WERI-Rb-1 (cell line): ENCODE data around the gene FIGNL2.
A peak's percentile ranks its signal among the peaks of the same experiment; 100 is the strongest.

ENCODE experiments used
- DNase-seq: peaks from one replicate; pipeline ENCODE4 v3.0.0-alpha.2; 2020
- H3K27ac ChIP-seq: fragments of 250-450 bp; sonication (Bioruptor Pico); 2 replicates; pipeline ENCODE4 v1.5.1; 2020; ENCODE audit warnings: mild to moderate bottlenecking, moderate library complexity
- H3K27me3 ChIP-seq: fragments of 250-450 bp; sonication (Bioruptor Pico); 2 replicates; pipeline ENCODE4 v1.5.1; 2021; ENCODE audit warnings: mild to moderate bottlenecking, low read depth, moderate library complexity; ENCODE audit not compliant: insufficient read depth, severe bottlenecking
- H3K36me3 ChIP-seq: fragments of 250-450 bp; sonication (Bioruptor Pico); 2 replicates; pipeline ENCODE4 v1.5.1; 2020; ENCODE audit warnings: mild to moderate bottlenecking, moderate library complexity
- H3K4me3 ChIP-seq: 2 replicates; pipeline ENCODE4 v1.5.1; 2011; ENCODE audit warnings: low read depth, mild to moderate bottlenecking, control low read depth, low read length
- H3K9me3 ChIP-seq: fragments of 250-450 bp; sonication (Bioruptor Pico); 2 replicates; pipeline ENCODE4 v1.5.1; 2021; ENCODE audit warnings: mild to moderate bottlenecking, moderate library complexity; ENCODE audit not compliant: severe bottlenecking
- TF ChIP-seq, protein P1 (sequence below): IDR thresholded peaks from 2 replicates; pipeline ENCODE4 v1.5.1; 2011; ENCODE audit warnings: low read depth, mild to moderate bottlenecking, control low read depth, inconsistent platforms, low read length

The FIGNL2 gene

GRCh38 chr12:51823875-51824565 is 24.5 kb downstream of the FIGNL2 start:
- no peaks in the 10 kb centered on the region for H3K27me3 ChIP-seq
- TF ChIP-seq, protein P1, sequence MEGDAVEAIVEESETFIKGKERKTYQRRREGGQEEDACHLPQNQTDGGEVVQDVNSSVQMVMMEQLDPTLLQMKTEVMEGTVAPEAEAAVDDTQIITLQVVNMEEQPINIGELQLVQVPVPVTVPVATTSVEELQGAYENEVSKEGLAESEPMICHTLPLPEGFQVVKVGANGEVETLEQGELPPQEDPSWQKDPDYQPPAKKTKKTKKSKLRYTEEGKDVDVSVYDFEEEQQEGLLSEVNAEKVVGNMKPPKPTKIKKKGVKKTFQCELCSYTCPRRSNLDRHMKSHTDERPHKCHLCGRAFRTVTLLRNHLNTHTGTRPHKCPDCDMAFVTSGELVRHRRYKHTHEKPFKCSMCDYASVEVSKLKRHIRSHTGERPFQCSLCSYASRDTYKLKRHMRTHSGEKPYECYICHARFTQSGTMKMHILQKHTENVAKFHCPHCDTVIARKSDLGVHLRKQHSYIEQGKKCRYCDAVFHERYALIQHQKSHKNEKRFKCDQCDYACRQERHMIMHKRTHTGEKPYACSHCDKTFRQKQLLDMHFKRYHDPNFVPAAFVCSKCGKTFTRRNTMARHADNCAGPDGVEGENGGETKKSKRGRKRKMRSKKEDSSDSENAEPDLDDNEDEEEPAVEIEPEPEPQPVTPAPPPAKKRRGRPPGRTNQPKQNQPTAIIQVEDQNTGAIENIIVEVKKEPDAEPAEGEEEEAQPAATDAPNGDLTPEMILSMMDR, result peak; percentile 80
- peak overlapping the region; percentile 44; the same call in 1 of the 2 replicates for H3K27ac ChIP-seq
- peak; percentile 49 for DNase-seq
- H3K36me3 ChIP-seq, result no peaks in the 10 kb centered on the region
- H3K4me3 ChIP-seq, result no peak overlapping the region
- H3K9me3 ChIP-seq, result no peaks in the 10 kb centered on the region

DNA sequence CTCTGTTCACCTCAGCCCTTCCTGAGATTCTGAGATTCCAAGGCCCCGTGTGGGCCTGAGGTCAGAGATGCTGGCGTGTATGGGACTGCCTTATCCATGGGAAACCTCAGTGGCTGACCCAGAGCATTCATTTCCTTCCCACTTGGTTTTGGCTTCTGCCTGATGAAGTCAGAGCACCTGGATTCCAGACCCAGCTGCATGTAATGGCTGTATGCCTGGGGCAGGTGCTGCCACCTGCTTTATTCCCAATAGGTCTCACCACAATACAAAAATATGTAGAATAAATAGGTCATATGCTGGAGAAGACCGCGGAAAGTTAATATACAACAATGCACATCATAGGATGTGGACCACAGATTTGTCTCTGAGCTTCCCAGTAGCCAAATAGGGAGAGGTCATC is 25.6 kb downstream of the FIGNL2 start:
- DNase-seq, result no peak
- H3K27ac ChIP-seq, result no peak overlapping the region
- no peak overlapping the region for H3K4me3 ChIP-seq
- no peaks in the 10 kb centered on the region for H3K36me3 ChIP-seq
- no peaks in the 10 kb centered on the region for H3K9me3 ChIP-seq
- TF ChIP-seq, protein P1, result no peak
- H3K27me3 ChIP-seq, result no peaks in the 10 kb centered on the region

GRCh38 chr12:51822261-51822616 is 26.3 kb downstream of the FIGNL2 start:
- no peak overlapping the region for H3K27ac ChIP-seq
- no peak for DNase-seq
- no peak overlapping the region for H3K4me3 ChIP-seq

DNA sequence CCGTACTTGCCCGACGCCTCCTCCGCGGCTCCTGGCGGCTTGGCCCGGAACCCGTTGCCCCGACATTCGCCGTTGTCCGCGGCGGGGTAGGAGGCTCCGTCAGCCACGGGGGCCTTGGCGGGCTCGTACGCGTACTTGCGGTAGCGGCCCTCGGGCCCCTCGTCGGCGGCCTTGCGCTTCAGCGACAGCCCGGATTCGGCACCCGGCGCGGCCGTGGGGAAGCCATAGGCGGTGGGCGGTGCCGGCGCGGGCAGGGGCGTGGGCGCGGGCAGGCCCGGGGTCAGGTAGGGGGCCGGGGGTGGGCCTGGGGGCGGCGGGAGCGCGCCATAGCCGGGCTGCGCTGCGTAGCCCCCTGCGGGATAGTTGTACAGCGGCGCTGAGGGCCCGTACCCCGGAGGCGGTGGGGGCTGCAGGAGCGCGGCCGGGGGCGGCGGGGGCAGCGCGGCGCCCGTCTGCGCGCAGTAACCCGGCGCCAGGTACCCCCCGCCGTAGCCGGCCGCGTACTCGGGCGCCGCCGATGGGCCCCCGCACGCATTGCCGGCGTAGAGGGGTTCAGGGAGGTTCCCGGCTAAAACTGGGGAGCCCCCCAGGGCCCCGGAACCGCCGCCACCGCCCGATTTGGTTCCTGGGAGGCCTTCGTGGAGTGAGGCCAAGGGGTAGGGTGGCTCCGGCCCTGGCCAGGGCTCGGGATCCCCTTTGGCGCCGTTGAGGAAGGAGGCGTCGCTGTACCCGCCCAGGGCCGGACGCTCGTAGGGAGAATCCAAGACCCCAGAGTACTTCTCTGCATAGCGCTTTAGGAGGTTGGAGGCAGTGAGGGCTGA is 26.9 kb downstream of the FIGNL2 start:
- H3K27ac ChIP-seq, result no peak overlapping the region
- H3K27me3 ChIP-seq, result no peaks in the 10 kb centered on the region
- TF ChIP-seq, protein P1, result no peak
- DNase-seq, result no peak
- H3K9me3 ChIP-seq, result no peaks in the 10 kb centered on the region
- no peak overlapping the region for H3K4me3 ChIP-seq
- no peaks in the 10 kb centered on the region for H3K36me3 ChIP-seq

More at GRCh38 chr12:51822261-51822616, 26.3 kb downstream of the FIGNL2 start:
- Histone ChIP-seq H3K9me3 (no peaks in the 10 kb centered on the region), H3K27me3 (no peaks in the 10 kb centered on the region), H3K36me3 (no peaks in the 10 kb centered on the region)
- TF ChIP-seq, protein P1, result no peak

DNA sequence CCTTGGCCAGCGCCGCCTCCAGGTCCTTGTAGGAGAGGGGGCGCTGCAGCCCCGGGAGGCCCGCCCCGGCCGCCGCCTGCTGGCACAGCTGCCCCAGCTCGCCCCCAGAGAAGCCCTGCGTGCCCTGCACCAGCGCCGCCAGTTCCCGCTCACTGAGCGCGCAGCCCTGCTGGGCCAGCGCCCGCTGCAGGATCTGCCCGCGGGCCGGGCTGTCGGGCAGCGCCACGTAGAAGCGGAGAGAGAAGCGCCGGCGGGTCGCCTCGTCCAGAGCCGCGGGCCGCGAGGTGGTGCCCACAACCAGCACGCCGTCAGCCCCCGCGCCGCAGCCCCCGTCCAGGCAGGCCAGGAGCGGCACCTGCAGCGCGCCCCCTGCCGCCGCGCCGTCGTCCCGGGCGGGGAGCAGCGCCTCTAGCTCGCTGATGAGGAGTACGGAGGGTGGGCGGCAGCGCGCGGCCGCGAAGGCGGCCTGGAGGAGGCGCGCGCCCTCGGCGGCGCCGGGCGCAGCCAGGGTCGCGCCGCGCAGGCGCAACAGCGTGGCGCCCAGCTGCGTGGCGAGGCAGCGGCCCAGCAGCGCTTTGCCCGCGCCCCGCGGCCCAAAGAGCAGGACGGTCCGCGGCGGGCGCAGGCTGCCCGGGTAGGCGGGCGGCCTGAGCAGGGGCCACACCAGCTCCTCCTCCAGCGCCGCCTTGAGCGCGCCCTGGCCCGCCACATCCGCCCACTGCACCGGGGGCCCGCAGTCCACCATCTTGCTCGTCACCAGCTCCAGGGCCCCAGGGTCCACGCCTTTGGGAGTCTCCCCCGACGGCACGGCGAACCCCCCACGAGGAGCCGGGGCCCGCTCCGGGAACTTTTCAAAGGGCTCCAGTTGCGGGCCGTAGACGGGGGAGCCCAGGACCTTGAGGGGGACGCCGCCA is 27.7 kb downstream of the FIGNL2 start:
- TF ChIP-seq, protein P1, result no peak
- DNase-seq, result no peak
- H3K27ac ChIP-seq, result no peak overlapping the region
- no peaks in the 10 kb centered on the region for H3K27me3 ChIP-seq
- no peaks in the 10 kb centered on the region for H3K9me3 ChIP-seq
- H3K4me3 ChIP-seq, result no peak overlapping the region
- H3K36me3 ChIP-seq, result no peaks in the 10 kb centered on the region
